Endothelial cell of umbilical vein (primary cell): ENCODE measurements around the gene TLR5. TPM values are rescaled to one million over a fixed set of nuclear protein-coding genes. Genes with fewer than 3 reads are reported as not detected.

Source experiments
- BruUV-seq: library from RNA; stranded (reverse); fragments of 400-500 nt; replicated peaks from 2 replicates; lab custom pipeline; 2021; lab: Mats Ljungman, UMichigan
- CTCF ChIA-PET: fragments of 300-600, 350-600 bp; sonication (Branson Sonifier 250); formaldehyde crosslinking; loops from one replicate; lab custom pipeline; 2021; ENCODE audit warnings: antibody characterized with exemption, inconsistent platforms; lab: Charles Lee
- POLR2A ChIA-PET: fragments of 300-600, 350-600 bp; sonication (Branson Sonifier 250); formaldehyde crosslinking; loops from one replicate; lab custom pipeline; 2021; ENCODE audit warnings: antibody characterized with exemption, inconsistent platforms; lab: Charles Lee
- DNase-seq: peaks from one replicate; pipeline ENCODE4 v3.0.0-alpha.2; 2011; ENCODE audit warnings: low read depth, low spot score
- FAIRE-seq: peaks from 2 replicates; lab custom pipeline; 2011; peaks lifted over from hg19 to GRCh38; lab: Jason Lieb, UNC
- H2AFZ ChIP-seq: 2 replicates; pipeline ENCODE4 v1.6.0; 2012; ENCODE audit warnings: low read depth, low read length, control low read depth, inconsistent platforms
- H3K27ac ChIP-seq: 2 replicates; pipeline ENCODE4 v1.5.1; 2011; ENCODE audit warnings: low read depth, mild to moderate bottlenecking, control low read depth, low read length, moderate library complexity; ENCODE audit not compliant: insufficient read depth
- H3K27me3 ChIP-seq, 2 experiments: 2 replicates each; pipeline versions ENCODE4 v1.6.0 to v1.6.1; 2011; ENCODE audit warnings: low read length in 2 of 2, mixed read lengths in 1 of 2; ENCODE audit not compliant: control insufficient read depth in 2 of 2, insufficient read depth in 2 of 2
- H3K36me3 ChIP-seq, 2 experiments: 2 replicates in 1 of 2; 3 replicates in 1 of 2; pipeline ENCODE4 v1.5.1; 2011; ENCODE audit warnings: low read length in 2 of 2, mild to moderate bottlenecking in 1 of 2, moderate library complexity in 1 of 2; ENCODE audit not compliant: control insufficient read depth in 2 of 2, insufficient read depth in 2 of 2; ENCODE audit errors: extremely low read depth in 1 of 2
- H3K4me1 ChIP-seq: 3 replicates; pipeline ENCODE4 v1.5.1; 2011; ENCODE audit warnings: mild to moderate bottlenecking, low read length; ENCODE audit not compliant: control insufficient read depth, insufficient read depth; ENCODE audit errors: extremely low read depth
- H3K4me2 ChIP-seq: 2 replicates; pipeline ENCODE4 v1.6.1; 2011; ENCODE audit warnings: low read length, control low read depth, mixed read lengths; ENCODE audit not compliant: insufficient read depth
- H3K4me3 ChIP-seq, 3 experiments: fragments of 200-600 bp in 1 of 3; sonication (generic), shearing (Covaris generic) in 1 of 3; replicated peaks in 1 of 3; 2 replicates each; pipeline ENCODE4 v1.5.1; 2011 to 2016; ENCODE audit warnings: control low read depth in 3 of 3, low read length in 3 of 3, mild to moderate bottlenecking in 2 of 3, inconsistent platforms in 1 of 3, low read depth in 1 of 3, moderate library complexity in 1 of 3; ENCODE audit not compliant: insufficient read depth in 1 of 3
- H3K79me2 ChIP-seq: 2 replicates; pipeline ENCODE4 v1.6.0; 2012; ENCODE audit warnings: low read length, inconsistent platforms; ENCODE audit not compliant: control insufficient read depth, insufficient read depth
- H3K9ac ChIP-seq: replicated peaks from 2 replicates; pipeline ENCODE3; 2011; ENCODE audit warnings: low read length, control low read depth; ENCODE audit not compliant: insufficient read depth; ENCODE audit errors: extremely low read depth
- H3K9me1 ChIP-seq: replicated peaks from 3 replicates; pipeline ENCODE4 v1.6.0; 2011; ENCODE audit warnings: mild to moderate bottlenecking, low read length; ENCODE audit not compliant: control insufficient read depth, insufficient read depth; ENCODE audit errors: extremely low read depth
- H3K9me3 ChIP-seq: replicated peaks from 2 replicates; pipeline ENCODE4 v1.5.1; 2012; ENCODE audit warnings: low read length, inconsistent platforms; ENCODE audit not compliant: control insufficient read depth, insufficient read depth
- H4K20me1 ChIP-seq: replicated peaks from 2 replicates; pipeline ENCODE3; 2011; ENCODE audit warnings: mild to moderate bottlenecking, low read length; ENCODE audit not compliant: control insufficient read depth, insufficient read depth; ENCODE audit errors: extremely low read depth
- FOS ChIP-seq: IDR thresholded peaks from 2 replicates; pipeline ENCODE4 v1.6.1; 2011; ENCODE audit warnings: mild to moderate bottlenecking, low read length, moderate library complexity, borderline replicate concordance; ENCODE audit not compliant: insufficient read depth
- JUN ChIP-seq: IDR thresholded peaks from 2 replicates; pipeline ENCODE4 v1.6.1; 2011; ENCODE audit warnings: borderline replicate concordance, low read depth; ENCODE audit not compliant: insufficient read length, insufficient read depth
- MYC ChIP-seq: IDR thresholded peaks from one replicate; pipeline ENCODE4 v1.6.1; 2011; ENCODE audit warnings: mild to moderate bottlenecking, low read depth, low read length
- dilution Hi-C: fragments of 300-500 bp; cut with MboI; formaldehyde crosslinking; loops from one replicate; pipeline ENCODE4 v1.15.0; 2019; ENCODE audit warnings: low sequenced_read_pairs; ENCODE audit not compliant: extremely low pct_ligation_motif_present
- intact Hi-C: fragments of 100-400 bp; cut with micrococcal nuclease; formaldehyde crosslinking; loops from one replicate; pipeline ENCODE4 v1.10.0; 2022
- polyA plus RNA-seq, 4 experiments: library from polyadenylated mRNA; depleted of rRNA in 3 of 4; stranded (reverse) in 3 of 4; unstranded in 1 of 4; fragments of >200 nt; gene quantifications; 2 replicates each; pipeline versions ENCODE4 v1.2.1 to v1.2.3, GENCODE V29; 2011 to 2012; ENCODE audit warnings: missing spikeins in 1 of 4
- total RNA-seq: library from RNA; stranded (reverse); gene quantifications from 2 replicates; pipeline ENCODE4 v1.2.3, GENCODE V29; 2021

Gene TLR5
- total and polyA plus RNA-seq, 2 donors (not counting 3 experiments of a cell fraction or from before 2014, with no cell fraction given), result 0.15 to 0.25 TPM

GRCh38 chr1:223161321-223161720 lies 18.3 kb upstream of the TLR5 start:
- TF ChIP-seq FOS, result no peak
- Histone ChIP-seq H3K27ac (no peak overlapping the region), H4K20me1 (no peaks in the 10 kb centered on the region), H3K9me1 (no peaks in the 10 kb centered on the region), H3K4me2 (no peak overlapping the region), H3K4me1 (no peaks in the 10 kb centered on the region), H3K36me3 (no peaks in the 10 kb centered on the region), H3K27me3 (peaks cover 0 to 3% of the 10 kb centered on the region in 2 experiments), H2AFZ (no peak overlapping the region), H3K79me2 (no peaks in the 10 kb centered on the region), H3K4me3 (no peak overlapping the region), H3K9me3 (no peaks in the 10 kb centered on the region), H3K9ac (no peak overlapping the region)
- BruUV-seq, result no TSS peak
- ChIA-PET POLR2A (no interaction called here), CTCF (interaction anchor here (2.1 kb wide), 1 partner anchor 28 kb away, joined by 14 read pairs; no protein-coding TSS in a partner anchor)
- intact Hi-C loops, result no loop called here
- dilution Hi-C loops, result no loop called here
- no peak for FAIRE-seq
- no peak for DNase-seq

- intact Hi-C loops (no loop called here), dilution Hi-C loops (no loop called here)
- CTCF ChIA-PET, result interaction anchor here (1.2 to 1.8 kb wide), 2 partner anchors 22 to 23 kb away, joined by 3 to 6 read pairs; no protein-coding TSS in a partner anchor
- no peaks in the 10 kb centered on the region for H3K9me3 ChIP-seq
- H2AFZ ChIP-seq, result no peak overlapping the region
- H3K4me3 ChIP-seq, result no peak overlapping the region
- FAIRE-seq, result no peak
- H3K4me2 ChIP-seq, result no peak overlapping the region
- H4K20me1 ChIP-seq, result no peaks in the 10 kb centered on the region
- DNase-seq, result no peak
- no peak overlapping the region for H3K9ac ChIP-seq
- no peaks in the 10 kb centered on the region for H3K79me2 ChIP-seq
- peaks cover 12% of the 10 kb centered on the region for H3K4me1 ChIP-seq
- POLR2A ChIA-PET, result no interaction called here
- TF ChIP-seq MYC (no peak), JUN (no peak)
- no TSS peak for BruUV-seq
- H3K27me3 ChIP-seq, result no peaks in the 10 kb centered on the region
- no peaks in the 10 kb centered on the region for H3K9me1 ChIP-seq
- no peak overlapping the region for H3K27ac ChIP-seq
- no peaks in the 10 kb centered on the region for H3K36me3 ChIP-seq
These were observed 13.3 kb upstream of the TLR5 start for GRCh38 chr1:223156343-223156742.
